GM23338 (cell line): ENCODE data around the gene MYO9A. TPM values are rescaled to one million over a fixed set of nuclear protein-coding genes. Genes with fewer than 3 reads are reported as not detected.
A peak's percentile ranks its signal among the peaks of the same experiment; 100 is the strongest.

ENCODE experiments used
- ATAC-seq: fragments of 200-7000 bp; cut with Tn5 transposase; 3 replicates; pipeline ENCODE4 v1.9.1; 2020
- DNase-seq: peaks from one replicate; pipeline ENCODE4 v3.0.0-alpha.2; 2015; ENCODE audit warnings: low spot score
- H2AFZ ChIP-seq: fragments of 200-600 bp; sonication (generic); 2 replicates; pipeline ENCODE4 v1.8.0; 2016; ENCODE audit warnings: antibody characterized with exemption, mild to moderate bottlenecking, moderate library complexity
- H3F3A ChIP-seq: fragments of 200-600 bp; sonication (generic); replicated peaks from 2 replicates; pipeline ENCODE4 v1.8.0; 2017; ENCODE audit warnings: antibody characterized with exemption, mixed run types, low read depth
- H3K27ac ChIP-seq: fragments of 200-600 bp; sonication (generic); 2 replicates; pipeline ENCODE4 v1.6.1; 2016; ENCODE audit warnings: low read depth
- H3K27me3 ChIP-seq: fragments of 200-600 bp; sonication (generic); 2 replicates; pipeline ENCODE4 v1.8.0; 2016; ENCODE audit warnings: mild to moderate bottlenecking, mixed run types, moderate library complexity; ENCODE audit not compliant: insufficient read depth
- H3K36me3 ChIP-seq: fragments of 200-600 bp; sonication (generic); 2 replicates; pipeline ENCODE4 v1.8.0; 2016; ENCODE audit warnings: mild to moderate bottlenecking; ENCODE audit not compliant: insufficient read depth
- H3K4me1 ChIP-seq: fragments of 200-600 bp; sonication (generic); 2 replicates; pipeline ENCODE4 v1.8.0; 2016; ENCODE audit warnings: mild to moderate bottlenecking, moderate library complexity; ENCODE audit not compliant: insufficient read depth
- H3K4me2 ChIP-seq: fragments of 200-600 bp; sonication (generic); 2 replicates; pipeline ENCODE4 v1.7.1; 2017; ENCODE audit warnings: mixed run types
- H3K4me3 ChIP-seq: fragments of 200-600 bp; sonication (generic); 2 replicates; pipeline ENCODE4 v1.6.1; 2016; ENCODE audit warnings: mixed run types
- H3K79me2 ChIP-seq: fragments of 200-600 bp; sonication (generic); replicated peaks from 2 replicates; pipeline ENCODE4 v1.8.0; 2017; ENCODE audit warnings: mild to moderate bottlenecking; ENCODE audit not compliant: insufficient read depth
- H3K9me2 ChIP-seq: fragments of 200-600 bp; sonication (generic); 2 replicates; pipeline ENCODE4 v1.8.0; 2017; ENCODE audit not compliant: insufficient read depth
- H4K20me1 ChIP-seq: fragments of 200-600 bp; sonication (generic); replicated peaks from 2 replicates; pipeline ENCODE4 v1.8.0; 2017; ENCODE audit warnings: mild to moderate bottlenecking; ENCODE audit not compliant: insufficient read depth
- H3K27ac Mint-ChIP-seq: 2 replicates; pipeline ENCODE4 v1.8.0; 2020; ENCODE audit warnings: inconsistent platforms, mild to moderate bottlenecking, moderate library complexity, mixed read lengths
- H3K27me3 Mint-ChIP-seq: 3 replicates; pipeline ENCODE4 v1.8.0; 2022; ENCODE audit warnings: low read depth, mild to moderate bottlenecking, moderate library complexity, mixed read lengths, inconsistent platforms; ENCODE audit not compliant: insufficient read depth, poor library complexity
- H3K36me3 Mint-ChIP-seq: 3 replicates; pipeline ENCODE4 v1.8.0; 2021; ENCODE audit warnings: low read depth, mild to moderate bottlenecking, inconsistent platforms, moderate library complexity, mixed read lengths
- H3K4me1 Mint-ChIP-seq: 3 replicates; pipeline ENCODE4 v1.8.0; 2020; ENCODE audit warnings: mild to moderate bottlenecking, inconsistent platforms, mixed read lengths
- H3K4me3 Mint-ChIP-seq: 3 replicates; pipeline ENCODE4 v1.8.0; 2021; ENCODE audit warnings: moderate library complexity, mild to moderate bottlenecking, inconsistent platforms, mixed read lengths
- H3K9me3 Mint-ChIP-seq: 3 replicates; pipeline ENCODE4 v1.8.0; 2020; ENCODE audit warnings: moderate library complexity, mild to moderate bottlenecking, inconsistent platforms, mixed read lengths
- CREB1 ChIP-seq: fragments of 250-450 bp; sonication (Bioruptor Pico); IDR thresholded peaks from 2 replicates; pipeline ENCODE4 v1.5.0; 2020; ENCODE audit warnings: low read depth, mild to moderate bottlenecking, moderate library complexity
- EZH2 ChIP-seq: fragments of 200-600 bp; sonication (generic); IDR thresholded peaks from one replicate; pipeline ENCODE4 v1.8.0; 2017; ENCODE audit warnings: antibody characterized with exemption, mild to moderate bottlenecking, low read depth; ENCODE audit not compliant: unreplicated experiment
- EZH2phosphoT487 ChIP-seq: fragments of 200-600 bp; sonication (generic); IDR thresholded peaks from one replicate; pipeline ENCODE4 v1.8.1; 2018; ENCODE audit warnings: antibody characterized with exemption; ENCODE audit not compliant: unreplicated experiment
- JUNB ChIP-seq: IDR thresholded peaks from one replicate; pipeline ENCODE4 v1.6.1; 2016; ENCODE audit warnings: antibody characterized with exemption; ENCODE audit not compliant: unreplicated experiment
- NANOG ChIP-seq: IDR thresholded peaks from 2 replicates; pipeline ENCODE4 v1.6.1; 2016; ENCODE audit warnings: antibody characterized with exemption, borderline replicate concordance
- POLR2AphosphoS5 ChIP-seq: IDR thresholded peaks from 2 replicates; pipeline ENCODE4 v1.6.1; 2016; ENCODE audit warnings: antibody characterized with exemption, low read depth
- STAT1 ChIP-seq: IDR thresholded peaks from one replicate; pipeline ENCODE4 v1.6.1; 2016; ENCODE audit warnings: antibody characterized with exemption; ENCODE audit not compliant: unreplicated experiment
- ZNF114 ChIP-seq: fragments of 250-450 bp; sonication (Bioruptor Pico); IDR thresholded peaks from 2 replicates; pipeline ENCODE4 v1.5.0; 2020; ENCODE audit warnings: mild to moderate bottlenecking, moderate library complexity
- ZNF331 ChIP-seq: fragments of 250-450 bp; sonication (Bioruptor Pico); IDR thresholded peaks from 2 replicates; pipeline ENCODE4 v1.5.0; 2020; ENCODE audit warnings: low read depth, mild to moderate bottlenecking, moderate library complexity
- polyA plus RNA-seq: library from polyadenylated mRNA; unstranded; fragments of >200 nt; fragmentation: Nextera tagmentation; extraction: Ambion mirVana; gene quantifications from 2 replicates; pipeline ENCODE4 v1.2.1, GENCODE V29; 2016
- total RNA-seq: library from RNA; depleted of rRNA; stranded (reverse); fragments of >200 nt; shearing (Covaris generic); gene quantifications from 2 replicates; pipeline ENCODE4 v1.2.3, GENCODE V29; 2014
- TF ChIP-seq, protein P1 (sequence below): fragments of 250-450 bp; sonication (Bioruptor Pico); IDR thresholded peaks from 2 replicates; pipeline ENCODE4 v1.5.0; 2020; ENCODE audit warnings: mild to moderate bottlenecking, moderate library complexity
- TF ChIP-seq, protein P2 (sequence below), 2 experiments: fragments of 200-600 bp in 1 of 2; sonication (generic) in 1 of 2; conservative IDR thresholded peaks; 2 replicates each; pipeline versions ENCODE4 v1.5.1 to v1.6.1; 2016 to 2017; ENCODE audit warnings: antibody characterized with exemption in 2 of 2, low read depth in 2 of 2, mild to moderate bottlenecking in 2 of 2, moderate library complexity in 1 of 2
- TF ChIP-seq, protein P3 (sequence below): IDR thresholded peaks from 2 replicates; pipeline ENCODE4 v1.6.1; 2016; ENCODE audit warnings: antibody characterized with exemption

Gene MYO9A
- total and polyA plus RNA-seq, 2 experiments from 2014 or later = 11.6 to 32.8 TPM

DNA sequence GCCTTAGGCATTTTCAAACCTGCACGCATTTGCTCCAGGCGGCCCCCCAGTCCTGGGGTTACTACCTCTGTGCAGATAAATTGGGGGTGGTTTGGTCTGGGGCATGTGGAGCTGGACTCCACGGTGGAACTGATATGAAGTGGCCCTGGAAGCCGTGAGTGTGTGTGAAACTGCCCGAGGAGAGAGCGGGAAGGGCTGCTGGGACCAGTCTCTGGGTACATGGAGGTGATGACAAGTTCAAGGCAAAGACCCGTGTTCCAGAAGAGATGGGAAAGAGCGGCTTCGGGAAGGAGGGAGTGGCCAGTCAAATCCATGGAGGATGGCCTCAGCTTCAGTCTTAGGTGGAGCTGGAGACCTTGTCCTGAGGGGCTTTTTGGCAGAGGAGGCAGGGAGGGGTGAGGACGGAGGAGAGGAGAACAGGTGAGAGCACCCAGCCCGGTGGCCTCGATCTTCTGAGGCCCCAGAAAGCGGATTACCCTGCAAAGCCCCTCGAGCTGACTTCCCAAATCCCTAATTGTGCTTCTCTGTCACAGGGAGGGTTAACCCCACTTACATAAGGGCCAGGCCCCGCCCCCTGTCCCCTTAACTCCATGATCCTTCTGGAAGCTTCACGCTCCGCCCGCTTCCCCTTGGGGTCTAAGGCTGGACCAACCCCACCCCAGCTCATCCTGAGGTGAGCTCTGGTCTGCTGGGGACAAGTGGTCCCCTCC is 309.5 kb downstream of the MYO9A start (continued):
- TF ChIP-seq, protein P1, sequence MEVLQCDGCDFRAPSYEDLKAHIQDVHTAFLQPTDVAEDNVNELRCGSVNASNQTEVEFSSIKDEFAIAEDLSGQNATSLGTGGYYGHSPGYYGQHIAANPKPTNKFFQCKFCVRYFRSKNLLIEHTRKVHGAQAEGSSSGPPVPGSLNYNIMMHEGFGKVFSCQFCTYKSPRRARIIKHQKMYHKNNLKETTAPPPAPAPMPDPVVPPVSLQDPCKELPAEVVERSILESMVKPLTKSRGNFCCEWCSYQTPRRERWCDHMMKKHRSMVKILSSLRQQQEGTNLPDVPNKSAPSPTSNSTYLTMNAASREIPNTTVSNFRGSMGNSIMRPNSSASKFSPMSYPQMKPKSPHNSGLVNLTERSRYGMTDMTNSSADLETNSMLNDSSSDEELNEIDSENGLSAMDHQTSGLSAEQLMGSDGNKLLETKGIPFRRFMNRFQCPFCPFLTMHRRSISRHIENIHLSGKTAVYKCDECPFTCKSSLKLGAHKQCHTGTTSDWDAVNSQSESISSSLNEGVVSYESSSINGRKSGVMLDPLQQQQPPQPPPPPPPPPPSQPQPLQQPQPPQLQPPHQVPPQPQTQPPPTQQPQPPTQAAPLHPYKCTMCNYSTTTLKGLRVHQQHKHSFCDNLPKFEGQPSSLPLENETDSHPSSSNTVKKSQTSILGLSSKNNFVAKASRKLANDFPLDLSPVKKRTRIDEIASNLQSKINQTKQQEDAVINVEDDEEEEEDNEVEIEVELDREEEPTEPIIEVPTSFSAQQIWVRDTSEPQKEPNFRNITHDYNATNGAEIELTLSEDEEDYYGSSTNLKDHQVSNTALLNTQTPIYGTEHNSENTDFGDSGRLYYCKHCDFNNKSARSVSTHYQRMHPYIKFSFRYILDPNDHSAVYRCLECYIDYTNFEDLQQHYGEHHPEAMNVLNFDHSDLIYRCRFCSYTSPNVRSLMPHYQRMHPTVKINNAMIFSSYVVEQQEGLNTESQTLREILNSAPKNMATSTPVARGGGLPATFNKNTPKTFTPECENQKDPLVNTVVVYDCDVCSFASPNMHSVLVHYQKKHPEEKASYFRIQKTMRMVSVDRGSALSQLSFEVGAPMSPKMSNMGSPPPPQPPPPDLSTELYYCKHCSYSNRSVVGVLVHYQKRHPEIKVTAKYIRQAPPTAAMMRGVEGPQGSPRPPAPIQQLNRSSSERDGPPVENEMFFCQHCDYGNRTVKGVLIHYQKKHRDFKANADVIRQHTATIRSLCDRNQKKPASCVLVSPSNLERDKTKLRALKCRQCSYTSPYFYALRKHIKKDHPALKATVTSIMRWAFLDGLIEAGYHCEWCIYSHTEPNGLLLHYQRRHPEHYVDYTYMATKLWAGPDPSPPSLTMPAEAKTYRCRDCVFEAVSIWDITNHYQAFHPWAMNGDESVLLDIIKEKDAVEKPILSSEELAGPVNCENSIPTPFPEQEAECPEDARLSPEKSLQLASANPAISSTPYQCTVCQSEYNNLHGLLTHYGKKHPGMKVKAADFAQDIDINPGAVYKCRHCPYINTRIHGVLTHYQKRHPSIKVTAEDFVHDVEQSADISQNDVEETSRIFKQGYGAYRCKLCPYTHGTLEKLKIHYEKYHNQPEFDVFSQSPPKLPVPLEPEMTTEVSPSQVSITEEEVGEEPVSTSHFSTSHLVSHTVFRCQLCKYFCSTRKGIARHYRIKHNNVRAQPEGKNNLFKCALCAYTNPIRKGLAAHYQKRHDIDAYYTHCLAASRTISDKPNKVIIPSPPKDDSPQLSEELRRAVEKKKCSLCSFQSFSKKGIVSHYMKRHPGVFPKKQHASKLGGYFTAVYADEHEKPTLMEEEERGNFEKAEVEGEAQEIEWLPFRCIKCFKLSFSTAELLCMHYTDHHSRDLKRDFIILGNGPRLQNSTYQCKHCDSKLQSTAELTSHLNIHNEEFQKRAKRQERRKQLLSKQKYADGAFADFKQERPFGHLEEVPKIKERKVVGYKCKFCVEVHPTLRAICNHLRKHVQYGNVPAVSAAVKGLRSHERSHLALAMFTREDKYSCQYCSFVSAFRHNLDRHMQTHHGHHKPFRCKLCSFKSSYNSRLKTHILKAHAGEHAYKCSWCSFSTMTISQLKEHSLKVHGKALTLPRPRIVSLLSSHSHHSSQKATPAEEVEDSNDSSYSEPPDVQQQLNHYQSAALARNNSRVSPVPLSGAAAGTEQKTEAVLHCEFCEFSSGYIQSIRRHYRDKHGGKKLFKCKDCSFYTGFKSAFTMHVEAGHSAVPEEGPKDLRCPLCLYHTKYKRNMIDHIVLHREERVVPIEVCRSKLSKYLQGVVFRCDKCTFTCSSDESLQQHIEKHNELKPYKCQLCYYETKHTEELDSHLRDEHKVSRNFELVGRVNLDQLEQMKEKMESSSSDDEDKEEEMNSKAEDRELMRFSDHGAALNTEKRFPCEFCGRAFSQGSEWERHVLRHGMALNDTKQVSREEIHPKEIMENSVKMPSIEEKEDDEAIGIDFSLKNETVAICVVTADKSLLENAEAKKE (CRISPR knock-in tag) = no peak

DNA sequence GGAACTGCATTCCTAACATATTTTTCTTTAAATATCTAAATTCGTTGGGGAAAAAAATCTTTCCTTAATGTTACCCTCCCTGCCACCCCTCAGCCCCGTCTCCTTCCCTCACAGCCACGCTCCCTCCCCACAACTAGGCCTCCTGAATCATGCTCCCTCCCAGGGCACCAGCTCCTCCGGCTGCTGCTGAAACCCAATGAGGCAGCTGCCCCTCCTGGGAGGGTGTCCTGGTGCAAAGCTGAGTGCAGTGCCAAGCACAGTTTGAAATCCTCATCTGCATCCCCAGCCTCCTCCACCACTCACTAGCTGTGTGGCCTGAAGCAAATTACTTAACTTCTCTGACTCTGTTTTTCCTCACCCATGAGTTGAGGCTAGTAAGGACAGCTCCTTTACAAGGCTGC is 310.3 kb downstream of the MYO9A start:
- no peaks in the 10 kb centered on the region for H4K20me1 ChIP-seq
- ATAC-seq (peak; percentile 15), DNase-seq (peak; percentile 67)
- peak overlapping the region; percentile 72 for H3K4me2 ChIP-seq
- H3K79me2 ChIP-seq = no peaks in the 10 kb centered on the region
- H3K4me3 ChIP-seq = peak overlapping the region; percentile 46
- peak overlapping the region; percentile 90 for H2AFZ ChIP-seq
- H3K4me3 Mint-ChIP-seq = peak overlapping the region; percentile 58
- no peaks in the 10 kb centered on the region for H3K9me3 Mint-ChIP-seq
- peaks cover 7% of the 10 kb centered on the region; the same call in 1 of the 2 replicates for H3F3A ChIP-seq
- peak overlapping the region; percentile 82; the same call in 1 of the 2 replicates for H3K27ac ChIP-seq
- TF ChIP-seq NANOG = no peak
- TF ChIP-seq EZH2phosphoT487 = no peak
- TF ChIP-seq, protein P2, sequence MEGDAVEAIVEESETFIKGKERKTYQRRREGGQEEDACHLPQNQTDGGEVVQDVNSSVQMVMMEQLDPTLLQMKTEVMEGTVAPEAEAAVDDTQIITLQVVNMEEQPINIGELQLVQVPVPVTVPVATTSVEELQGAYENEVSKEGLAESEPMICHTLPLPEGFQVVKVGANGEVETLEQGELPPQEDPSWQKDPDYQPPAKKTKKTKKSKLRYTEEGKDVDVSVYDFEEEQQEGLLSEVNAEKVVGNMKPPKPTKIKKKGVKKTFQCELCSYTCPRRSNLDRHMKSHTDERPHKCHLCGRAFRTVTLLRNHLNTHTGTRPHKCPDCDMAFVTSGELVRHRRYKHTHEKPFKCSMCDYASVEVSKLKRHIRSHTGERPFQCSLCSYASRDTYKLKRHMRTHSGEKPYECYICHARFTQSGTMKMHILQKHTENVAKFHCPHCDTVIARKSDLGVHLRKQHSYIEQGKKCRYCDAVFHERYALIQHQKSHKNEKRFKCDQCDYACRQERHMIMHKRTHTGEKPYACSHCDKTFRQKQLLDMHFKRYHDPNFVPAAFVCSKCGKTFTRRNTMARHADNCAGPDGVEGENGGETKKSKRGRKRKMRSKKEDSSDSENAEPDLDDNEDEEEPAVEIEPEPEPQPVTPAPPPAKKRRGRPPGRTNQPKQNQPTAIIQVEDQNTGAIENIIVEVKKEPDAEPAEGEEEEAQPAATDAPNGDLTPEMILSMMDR (conservative IDR thresholded peaks at IDR 0.05; ENCODE audit: low read depth in 2 of 2) = no peak
- TF ChIP-seq CREB1 (CRISPR knock-in tag) = no peak
- no peak for TF ChIP-seq ZNF114 (CRISPR knock-in tag)
- no peak for TF ChIP-seq EZH2
- TF ChIP-seq ZNF331 = no peak
- no peak for TF ChIP-seq STAT1
- no peak for TF ChIP-seq POLR2AphosphoS5
- TF ChIP-seq, protein P3, sequence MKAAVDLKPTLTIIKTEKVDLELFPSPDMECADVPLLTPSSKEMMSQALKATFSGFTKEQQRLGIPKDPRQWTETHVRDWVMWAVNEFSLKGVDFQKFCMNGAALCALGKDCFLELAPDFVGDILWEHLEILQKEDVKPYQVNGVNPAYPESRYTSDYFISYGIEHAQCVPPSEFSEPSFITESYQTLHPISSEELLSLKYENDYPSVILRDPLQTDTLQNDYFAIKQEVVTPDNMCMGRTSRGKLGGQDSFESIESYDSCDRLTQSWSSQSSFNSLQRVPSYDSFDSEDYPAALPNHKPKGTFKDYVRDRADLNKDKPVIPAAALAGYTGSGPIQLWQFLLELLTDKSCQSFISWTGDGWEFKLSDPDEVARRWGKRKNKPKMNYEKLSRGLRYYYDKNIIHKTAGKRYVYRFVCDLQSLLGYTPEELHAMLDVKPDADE = no peak
- no peak for TF ChIP-seq JUNB
- peaks cover 25% of the 10 kb centered on the region for H3K4me1 ChIP-seq
- H3K27ac Mint-ChIP-seq = peak overlapping the region; percentile 86; the same call in 1 of the 2 replicates
- H3K27me3 Mint-ChIP-seq = peaks cover 15% of the 10 kb centered on the region
- H3K36me3 Mint-ChIP-seq = no peaks in the 10 kb centered on the region; the same call in 2 of the 3 replicates
- no peaks in the 10 kb centered on the region for H3K36me3 ChIP-seq
- peaks cover 35% of the 10 kb centered on the region for H3K4me1 Mint-ChIP-seq
- H3K27me3 ChIP-seq = no peaks in the 10 kb centered on the region
- H3K9me2 ChIP-seq = no peaks in the 10 kb centered on the region
